HG03521 (cell line): Measurements from ENCODE around the gene PITPNC1.
A peak's percentile ranks its signal among the peaks of the same experiment; 100 is the strongest.

Source experiments
- ATAC-seq: cut with Tn5 transposase; IDR thresholded peaks from one replicate; pipeline ENCODE4 v1.9.1; 2021; ENCODE audit warnings: mild to moderate bottlenecking, moderate library complexity; ENCODE audit not compliant: unreplicated experiment

The PITPNC1 gene

GRCh38 chr17:67532326-67532871, 155.3 kb downstream of the PITPNC1 start:
- no peak for ATAC-seq

- no peak for ATAC-seq
Measured at GRCh38 chr17:67534941-67535340, 157.9 kb downstream of the PITPNC1 start.

GRCh38 chr17:67542219-67543114, 165.4 kb downstream of the PITPNC1 start:
- no peak for ATAC-seq

- ATAC-seq = no peak
Measured at GRCh38 chr17:67544364-67544955, 167.4 kb downstream of the PITPNC1 start.

- ATAC-seq = peak; percentile 83
Measured at GRCh38 chr17:67546578-67547527, 169.8 kb downstream of the PITPNC1 start.

DNA sequence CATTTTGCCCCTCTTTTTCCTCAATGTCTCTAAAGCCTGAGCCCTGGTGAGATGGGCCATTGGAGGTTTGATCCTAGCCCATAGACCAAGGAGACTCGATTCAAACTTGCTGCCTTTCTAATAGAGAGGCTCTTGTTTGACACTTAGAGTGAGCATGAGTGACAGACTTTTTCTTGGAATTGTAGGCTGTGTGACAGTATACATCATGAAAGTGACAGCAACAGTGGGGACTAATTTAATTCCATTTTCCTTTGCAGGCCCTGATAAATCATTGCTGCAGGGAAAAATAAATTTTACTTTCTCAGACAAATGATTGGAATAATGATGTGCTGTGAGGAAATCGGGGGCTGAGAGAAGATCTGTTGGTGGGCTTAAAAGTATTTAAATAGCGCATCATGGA, 171.6 kb downstream of the PITPNC1 start:
- no peak for ATAC-seq

DNA sequence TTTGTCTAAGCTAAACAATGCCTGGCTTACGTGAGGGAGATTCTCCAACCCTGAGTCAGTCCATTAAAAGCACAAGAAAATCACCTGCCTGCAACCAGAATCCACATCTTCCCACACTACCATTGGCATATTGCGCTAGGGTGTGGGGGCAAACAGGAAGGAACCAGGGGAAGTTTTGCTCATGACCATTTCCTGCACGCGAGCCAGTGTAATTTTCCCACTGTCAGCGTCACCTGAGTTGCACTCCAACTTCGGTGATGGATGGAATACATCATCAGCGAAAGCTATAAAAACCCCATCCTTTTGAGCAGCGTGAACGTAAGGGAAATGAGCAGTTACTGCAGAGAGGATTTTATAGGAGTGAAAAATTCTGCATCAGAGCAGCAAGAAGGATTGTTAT, 172.7 kb downstream of the PITPNC1 start:
- ATAC-seq = no peak

GRCh38 chr17:67554634-67555033, 177.6 kb downstream of the PITPNC1 start:
- no peak for ATAC-seq

DNA sequence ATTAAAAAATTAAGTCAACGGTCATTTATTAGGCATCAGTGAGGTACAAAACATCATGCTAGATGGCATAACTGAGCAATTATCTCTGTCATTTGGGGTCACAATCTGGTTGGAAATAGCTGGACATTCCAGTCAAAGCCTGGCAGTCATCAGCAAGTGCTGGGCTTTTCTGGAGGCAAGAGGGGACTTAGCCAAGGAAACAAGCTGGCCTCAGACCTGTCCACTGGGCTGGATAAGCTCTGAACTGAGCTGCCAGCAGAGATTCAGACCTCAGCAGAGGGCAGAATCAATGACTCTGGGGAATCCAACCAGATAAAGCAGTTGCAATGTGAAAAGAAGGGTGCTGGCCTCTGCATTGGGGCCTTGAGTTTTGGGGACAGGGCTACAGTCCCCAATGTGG, 178.8 kb downstream of the PITPNC1 start:
- ATAC-seq = no peak

DNA sequence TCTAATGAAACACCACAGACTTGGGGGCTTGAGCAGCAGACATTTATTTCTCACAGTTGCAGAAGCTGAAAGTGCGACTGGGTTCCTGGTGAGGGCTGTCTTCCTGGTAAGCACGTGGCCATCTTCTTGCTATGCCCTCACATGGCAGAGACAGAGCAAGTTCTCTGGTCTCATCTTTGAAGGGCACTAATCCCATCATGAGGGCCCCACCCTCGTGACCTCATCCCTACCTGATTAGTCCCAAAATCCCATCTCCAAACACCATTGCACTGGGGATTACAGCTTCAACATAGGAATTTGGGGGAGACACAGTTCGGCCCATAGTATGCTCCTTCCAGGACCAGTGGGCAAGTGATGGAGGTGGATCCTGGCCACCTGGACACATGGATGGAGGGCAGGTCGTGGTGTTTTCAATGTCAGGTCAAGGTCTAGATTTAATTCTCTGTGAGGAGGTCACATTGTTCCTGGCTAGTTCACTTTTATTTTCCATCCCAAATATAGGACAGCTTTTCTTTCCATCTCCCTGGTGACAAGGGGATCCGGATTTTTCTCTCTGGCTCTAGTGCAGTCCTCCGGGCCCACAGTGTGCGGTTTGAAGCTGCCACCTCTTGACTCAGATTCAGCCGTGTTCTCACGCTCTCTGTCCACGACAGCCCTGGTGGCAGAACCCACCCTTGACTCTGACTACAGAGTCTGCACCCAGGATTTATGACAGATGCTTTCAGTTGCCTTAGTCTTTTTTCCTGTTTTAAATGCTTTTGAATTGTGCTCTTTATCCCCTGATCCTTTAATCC, 180.2 kb downstream of the PITPNC1 start:
- ATAC-seq = no peak

DNA sequence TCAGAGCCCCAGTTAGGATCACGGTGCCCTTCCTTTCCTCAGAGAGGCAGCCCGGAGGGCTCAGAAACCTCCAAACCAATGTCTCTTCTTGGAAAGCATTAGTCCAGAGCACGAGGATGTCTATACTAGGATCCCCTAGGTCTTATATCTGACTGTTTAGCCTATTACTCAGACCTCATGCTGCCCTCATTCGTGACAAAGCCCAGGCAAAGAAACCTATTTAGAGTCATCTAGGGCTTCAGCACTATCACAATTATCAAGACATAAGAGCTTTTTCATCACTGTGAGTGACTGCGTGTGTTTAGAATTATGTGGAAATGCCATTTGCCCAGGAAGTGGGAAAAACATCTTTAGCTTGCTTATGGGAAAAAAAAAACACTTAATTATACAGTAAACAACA, 180.8 kb downstream of the PITPNC1 start:
- no peak for ATAC-seq

DNA sequence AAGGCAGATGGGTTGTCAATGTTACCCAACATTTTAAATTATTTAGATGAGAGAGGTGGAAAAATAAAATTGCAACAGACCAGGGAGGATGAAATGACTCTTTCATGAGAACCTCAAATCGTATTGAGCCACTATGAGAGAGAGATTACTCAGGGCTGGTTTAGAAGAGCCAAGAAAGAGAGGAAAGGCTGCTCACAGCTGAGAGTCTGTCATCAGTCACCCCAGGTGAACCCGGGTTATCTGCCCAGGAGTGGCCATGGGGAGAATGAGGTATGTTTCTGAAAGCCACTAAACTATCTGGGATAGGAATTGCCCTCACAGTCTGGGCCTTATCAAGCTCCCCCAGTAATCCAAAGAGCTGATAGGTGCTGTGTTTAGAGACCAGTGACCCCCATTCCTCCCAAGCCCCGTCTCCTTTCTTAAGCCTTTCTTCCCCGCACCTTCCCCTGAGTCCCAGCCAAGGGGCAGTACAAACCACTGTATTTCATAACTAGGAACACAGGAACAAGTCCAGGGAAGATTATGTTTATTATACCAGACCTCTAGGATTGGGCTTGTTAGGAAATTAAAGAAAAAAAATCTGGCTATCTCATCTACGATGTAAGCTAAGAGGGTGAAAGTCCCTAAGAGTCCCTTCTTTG, 181.8 kb downstream of the PITPNC1 start:
- no peak for ATAC-seq

DNA sequence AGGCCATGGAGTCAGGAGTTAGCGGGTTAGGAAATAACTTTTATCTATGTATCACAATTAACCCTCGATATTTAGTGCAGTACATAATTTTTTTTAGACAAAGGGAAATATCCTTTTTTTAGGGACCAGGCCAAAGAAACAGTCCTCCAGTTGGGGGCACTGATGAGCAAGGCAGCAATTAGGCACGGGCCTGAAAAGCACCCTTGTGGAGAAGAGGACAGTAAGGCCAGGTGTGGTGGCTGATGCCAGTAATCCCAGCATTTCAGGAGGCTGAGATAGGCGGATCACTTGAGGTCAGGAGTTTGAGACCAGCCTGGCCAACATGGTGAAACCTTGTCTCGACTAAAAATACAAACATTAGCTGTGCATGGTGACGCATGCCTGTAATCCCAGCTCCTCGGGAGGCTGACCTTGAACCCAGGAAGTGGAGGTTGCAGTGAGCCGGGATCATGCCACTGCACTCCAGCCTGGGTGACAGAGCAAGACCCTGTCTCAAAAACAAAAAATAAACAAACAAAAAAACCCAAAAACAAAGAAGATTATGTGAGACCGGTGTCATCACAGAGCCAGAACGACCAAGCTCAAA, 182.4 kb downstream of the PITPNC1 start:
- no peak for ATAC-seq

DNA sequence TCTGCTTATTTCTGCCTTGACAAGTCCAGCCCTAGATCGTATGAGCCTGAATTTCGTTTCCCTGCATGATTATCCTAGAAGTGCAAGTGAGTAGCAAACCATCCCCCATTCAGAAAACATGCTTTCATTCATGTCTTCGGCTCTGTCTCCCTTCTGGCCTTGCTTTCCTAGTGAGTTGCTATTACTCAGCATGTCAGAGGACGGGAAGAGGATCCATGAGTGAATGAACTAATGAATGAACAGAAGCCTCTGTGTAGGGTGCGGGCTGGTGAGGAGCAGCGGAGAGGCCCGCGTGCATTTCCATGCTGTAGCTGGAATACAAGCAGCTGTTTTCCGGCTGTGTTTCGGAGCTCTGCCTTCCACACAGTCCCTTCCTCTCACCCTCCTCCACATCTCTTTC, 184.9 kb downstream of the PITPNC1 start:
- ATAC-seq = no peak

GRCh38 chr17:67563692-67564228, 186.7 kb downstream of the PITPNC1 start:
- no peak for ATAC-seq

GRCh38 chr17:67565068-67565467, 188.0 kb downstream of the PITPNC1 start:
- no peak for ATAC-seq

DNA sequence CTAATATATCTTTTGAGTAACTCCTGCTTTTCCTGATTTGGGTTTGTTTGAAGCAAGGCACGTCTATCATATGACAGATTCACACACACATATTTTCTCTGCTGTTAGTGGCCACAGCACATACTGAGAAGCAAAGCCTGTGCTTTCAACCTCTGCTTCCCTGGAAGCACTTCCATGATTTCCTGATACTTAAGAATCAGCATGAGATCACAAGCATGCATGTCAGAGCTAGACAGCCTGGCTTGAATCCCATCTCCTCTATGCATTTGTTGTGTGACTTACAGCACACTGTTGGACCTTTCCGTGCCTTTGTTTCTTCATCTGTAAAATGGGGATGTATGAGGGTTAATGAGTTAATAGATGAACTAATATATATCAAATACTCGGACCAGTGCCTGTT, 189.6 kb downstream of the PITPNC1 start:
- no peak for ATAC-seq

DNA sequence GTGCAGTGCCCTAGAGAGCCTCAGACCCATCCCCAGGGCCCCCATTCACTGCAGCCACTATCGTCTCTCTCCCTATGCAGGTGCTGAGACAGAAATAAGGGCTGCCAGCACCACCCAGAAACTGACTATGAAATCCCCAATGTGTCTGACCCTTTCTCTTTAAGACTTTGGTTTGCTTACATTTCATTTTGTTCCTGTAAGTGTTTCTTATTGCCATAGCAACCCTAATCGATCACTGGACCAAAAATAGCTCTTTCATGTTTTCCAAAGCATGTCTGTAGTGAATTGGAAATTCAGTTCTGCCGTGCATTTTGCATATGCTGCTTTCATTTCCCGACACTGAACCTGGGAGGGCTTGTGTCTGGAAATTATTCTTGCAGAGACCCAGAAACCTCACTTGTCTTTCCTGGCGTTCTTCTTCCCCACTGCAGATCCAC, 192.0 kb downstream of the PITPNC1 start:
- ATAC-seq = no peak

DNA sequence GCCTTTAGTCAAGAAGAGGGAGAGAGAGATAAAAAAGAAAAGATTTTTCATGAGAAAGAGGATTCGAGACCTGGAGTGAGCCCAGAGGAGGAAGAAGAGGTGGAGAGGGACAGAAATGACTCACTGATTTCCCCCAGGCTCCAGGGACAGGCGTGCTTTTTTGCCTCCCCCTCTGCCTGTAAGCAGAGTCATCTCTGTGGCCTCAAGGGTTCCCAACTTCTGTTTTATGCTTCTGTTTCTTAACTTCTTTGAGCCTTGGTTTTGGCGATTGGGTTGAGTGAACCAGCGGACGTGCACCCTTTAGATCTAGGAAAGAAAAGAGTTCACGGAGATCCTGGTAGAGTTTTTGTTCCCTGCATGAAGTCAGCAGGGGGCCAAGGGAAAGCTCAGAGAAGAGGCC, 192.8 kb downstream of the PITPNC1 start:
- no peak for ATAC-seq
